ENCODE data around the gene MSLN. TPM values are rescaled to one million over a fixed set of nuclear protein-coding genes. Genes with fewer than 3 reads are reported as not detected.

MSLN gene
- not detected in 2 replicates for total RNA-seq

GRCh38 chr16:760545-761343 is at the start of gene MSLN:
MSLN (plus strand) TSS chr16:760734; CDS start chr16:762681, 1,947 bp downstream.

GRCh38 chr16:714558-715476 is 45.7 kb upstream of the MSLN start, which contains the start of gene METRN:
METRN (plus strand) TSS chr16:715118; CDS start chr16:715290, 172 bp downstream.

GRCh38 chr16:720990-721764 is 39.4 kb upstream of the MSLN start, which contains the start of gene ANTKMT:
ANTKMT (plus strand) TSS chr16:721146; CDS start chr16:721275, 129 bp downstream.

GRCh38 chr16:726438-727290 is 33.9 kb upstream of the MSLN start, which contains the start of the genes CCDC78 and HAGHL:
CCDC78 (minus strand) TSS chr16:726443; CDS start chr16:726367, 76 bp downstream.
HAGHL (plus strand) TSS chr16:727106; CDS start chr16:727510, 404 bp downstream.

GRCh38 chr16:740764-741505 is 19.6 kb upstream of the MSLN start, which contains the start of gene CIAO3:
CIAO3 (minus strand) TSS chr16:740997; CDS start chr16:740985, 12 bp downstream.

GRCh38 chr16:787978-788398 is 27.5 kb downstream of the MSLN start, which contains the start of gene RPUSD1:
RPUSD1 (minus strand) TSS chr16:788381; CDS start chr16:787737, 644 bp downstream.

GRCh38 chr16:788399-789126 is 28.0 kb downstream of the MSLN start, which contains the start of gene CHTF18:
CHTF18 (plus strand) TSS chr16:788620; CDS start chr16:788685, 65 bp downstream.

GRCh38 chr16:799948-800833 is 39.7 kb downstream of the MSLN start, which contains the start of gene GNG13:
GNG13 (minus strand) TSS chr16:800734; CDS start chr16:799077, 1,657 bp downstream.

Other genes with a start within 250 kb of the MSLN start
- 28.5 and 48.7 TPM in 2 replicates for gene CAPN15, start 233.0 kb upstream of the MSLN start, total RNA-seq
- not detected in 2 replicates for gene PRR35, start 200.3 kb upstream of the MSLN start, total RNA-seq
- 0.99 and 1.3 TPM in 2 replicates for gene NHLRC4, start 193.7 kb upstream of the MSLN start, total RNA-seq
- gene PIGQ, start 190.8 kb upstream of the MSLN start, total RNA-seq, result 31.5 and 39.1 TPM in 2 replicates
- 12.6 and 13.6 TPM in 2 replicates for gene RAB40C, start 170.7 kb upstream of the MSLN start, total RNA-seq
- gene WFIKKN1, start 129.7 kb upstream of the MSLN start, total RNA-seq, result 0.26 TPM in 2 replicates
- 61.8 and 71.3 TPM in 2 replicates for gene METTL26, start 124.4 kb upstream of the MSLN start, total RNA-seq
- 11.3 and 19.8 TPM in 2 replicates for gene MCRIP2, start 118.9 kb upstream of the MSLN start, total RNA-seq
- gene WDR90, start 111.4 kb upstream of the MSLN start, total RNA-seq, result 9.3 and 18.1 TPM in 2 replicates
- gene RHOT2, start 92.6 kb upstream of the MSLN start, total RNA-seq, result 29.1 and 39.2 TPM in 2 replicates
- gene RHBDL1, start 85.1 kb upstream of the MSLN start, total RNA-seq, result 2.7 and 9.1 TPM in 2 replicates
- 73.9 and 106 TPM in 2 replicates for gene STUB1, start 80.3 kb upstream of the MSLN start, total RNA-seq
- gene JMJD8, start 76.4 kb upstream of the MSLN start, total RNA-seq, result 54.5 and 58.5 TPM in 2 replicates
- 7.9 and 10.3 TPM in 2 replicates for gene WDR24, start 70.3 kb upstream of the MSLN start, total RNA-seq
- gene FBXL16, start 54.9 kb upstream of the MSLN start, total RNA-seq, result 0.07 and 0.13 TPM in 2 replicates
- 81.0 and 110 TPM in 2 replicates for gene METRN, start 45.6 kb upstream of the MSLN start, total RNA-seq
- gene ANTKMT, start 39.6 kb upstream of the MSLN start, total RNA-seq, result 17.7 and 23.0 TPM in 2 replicates
- 1.6 and 4.9 TPM in 2 replicates for gene CCDC78, start 34.3 kb upstream of the MSLN start, total RNA-seq
- 9.5 and 23.7 TPM in 2 replicates for gene HAGHL, start 33.6 kb upstream of the MSLN start, total RNA-seq
- 29.5 and 35.8 TPM in 2 replicates for gene CIAO3, start 19.7 kb upstream of the MSLN start, total RNA-seq
- 17.1 and 28.9 TPM in 2 replicates for gene RPUSD1, start 27.6 kb downstream of the MSLN start, total RNA-seq
- gene CHTF18, start 27.9 kb downstream of the MSLN start, total RNA-seq, result 6.5 and 8.7 TPM in 2 replicates
- not detected in 2 replicates for gene GNG13, start 40.0 kb downstream of the MSLN start, total RNA-seq
- 21.9 and 36.9 TPM in 2 replicates for gene LMF1, start 210.2 kb downstream of the MSLN start, total RNA-seq
- gene SOX8, start 221.0 kb downstream of the MSLN start, total RNA-seq, result 0.26 and 0.72 TPM in 2 replicates

All from smooth muscle cell of the pulmonary artery (primary cell).